ENCODE data around the gene ZBTB24. TPM values are rescaled to one million over a fixed set of nuclear protein-coding genes. Genes with fewer than 3 reads are reported as not detected.

The ZBTB24 gene
- total RNA-seq, 1 experiment from 2014 or later: 27.3 TPM

DNA sequence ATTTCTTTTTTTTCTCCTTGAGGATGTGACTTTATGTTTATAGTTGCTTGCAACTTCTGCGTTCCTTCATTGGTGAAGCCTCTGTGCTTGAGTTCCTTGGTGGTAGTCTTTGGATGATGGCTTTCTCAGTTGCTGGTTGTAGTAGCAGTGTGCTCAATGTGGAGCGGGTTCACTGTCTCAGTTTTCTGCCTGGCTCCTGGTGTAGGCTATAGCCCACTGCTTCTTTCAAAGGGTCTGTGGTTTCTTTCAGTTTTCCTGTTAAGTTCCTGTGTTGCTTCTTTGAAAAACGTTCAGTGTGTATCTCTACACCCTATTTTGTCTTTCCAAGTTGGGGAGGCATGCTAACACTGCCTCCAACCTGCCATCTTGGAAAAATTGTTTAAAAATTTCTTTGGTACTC lies 33.9 kb upstream of the ZBTB24 start:
- H3K4me1 Mint-ChIP-seq: peaks cover 30 to 40% of the 10 kb centered on the region in 2 experiments

More for the DNA sequence above, 33.9 kb upstream of the ZBTB24 start:
- H2BK120ac ChIP-seq (ENCODE audit: low read depth, low read length, poor library complexity, severe bottlenecking): no peak overlapping the region
- no peak overlapping the region for H2BK5ac ChIP-seq (ENCODE audit: insufficient read length, low read length)
- no peaks in the 10 kb centered on the region for H3K9me3 ChIP-seq (ENCODE audit: control insufficient read depth, low read depth, low read length)
- no peak overlapping the region for H3K23ac ChIP-seq (ENCODE audit: insufficient read length, low read depth, low read length)
- no peak overlapping the region for H2BK15ac ChIP-seq (ENCODE audit: low read depth, low read length)
- Mint-ChIP-seq H3K27me3 (ENCODE audit: low read depth) (no peaks in the 10 kb centered on the region), H3K9me3 (peaks cover 4 to 11% of the 10 kb centered on the region in 2 experiments), H3K27ac (no peak overlapping the region; a peak in 1 of 7 replicates), H3K4me3 (no peak overlapping the region), H3K36me3 (ENCODE audit: insufficient read depth in 1 of 3, low read depth in 3 of 3) (peaks cover 0 to 19% (median 6%) of the 10 kb centered on the region in 3 experiments; a peak in 3 of 7 replicates)
- H3K56ac ChIP-seq (ENCODE audit: insufficient read length, low read depth, low read length): no peak overlapping the region
- H3K14ac ChIP-seq (ENCODE audit: insufficient read depth, low read length): no peak overlapping the region
- H3K4me1 ChIP-seq (ENCODE audit: insufficient read depth, low read length): no peaks in the 10 kb centered on the region
- H2BK20ac ChIP-seq (ENCODE audit: low read depth, low read length, poor library complexity, severe bottlenecking): no peak overlapping the region
- no peaks in the 10 kb centered on the region for H3K79me2 ChIP-seq (ENCODE audit: insufficient read depth, low read length)
- no peak overlapping the region for H4K91ac ChIP-seq (ENCODE audit: insufficient read length, low read depth, low read length)
- H3K9ac ChIP-seq (ENCODE audit: extremely low read depth, insufficient read length, low read length): no peak overlapping the region
- no peaks in the 10 kb centered on the region for H3K79me1 ChIP-seq (ENCODE audit: insufficient read depth, low read depth, low read length, poor library complexity, severe bottlenecking)
- H2AFZ ChIP-seq (ENCODE audit: low read length): no peak overlapping the region
- H3K27ac ChIP-seq (ENCODE audit: insufficient read length, low read depth, low read length): no peak overlapping the region
- no peak overlapping the region for H3K4ac ChIP-seq (ENCODE audit: low read depth, low read length)
- no peak for DNase-seq
- H3T11ph ChIP-seq (ENCODE audit: low read length): no peak overlapping the region
- H4K20me1 ChIP-seq (ENCODE audit: control insufficient read depth, insufficient read depth, insufficient read length): no peaks in the 10 kb centered on the region
- H4K5ac ChIP-seq (ENCODE audit: insufficient read length, low read depth, low read length): no peak overlapping the region
- no peak overlapping the region for H3K4me2 ChIP-seq (ENCODE audit: insufficient read depth, insufficient read length, low read length)
- no peak overlapping the region for H2AK5ac ChIP-seq (ENCODE audit: insufficient read length, low read length)
- no CpG with 5 or more reads among the region's 3 CpGs for WGBS (ENCODE audit: extremely low coverage, insufficient read length, low lambda C conversion rate)
- no peak overlapping the region for H2BK12ac ChIP-seq (ENCODE audit: insufficient read length, low read depth, low read length)
- TF ChIP-seq, protein P1, sequence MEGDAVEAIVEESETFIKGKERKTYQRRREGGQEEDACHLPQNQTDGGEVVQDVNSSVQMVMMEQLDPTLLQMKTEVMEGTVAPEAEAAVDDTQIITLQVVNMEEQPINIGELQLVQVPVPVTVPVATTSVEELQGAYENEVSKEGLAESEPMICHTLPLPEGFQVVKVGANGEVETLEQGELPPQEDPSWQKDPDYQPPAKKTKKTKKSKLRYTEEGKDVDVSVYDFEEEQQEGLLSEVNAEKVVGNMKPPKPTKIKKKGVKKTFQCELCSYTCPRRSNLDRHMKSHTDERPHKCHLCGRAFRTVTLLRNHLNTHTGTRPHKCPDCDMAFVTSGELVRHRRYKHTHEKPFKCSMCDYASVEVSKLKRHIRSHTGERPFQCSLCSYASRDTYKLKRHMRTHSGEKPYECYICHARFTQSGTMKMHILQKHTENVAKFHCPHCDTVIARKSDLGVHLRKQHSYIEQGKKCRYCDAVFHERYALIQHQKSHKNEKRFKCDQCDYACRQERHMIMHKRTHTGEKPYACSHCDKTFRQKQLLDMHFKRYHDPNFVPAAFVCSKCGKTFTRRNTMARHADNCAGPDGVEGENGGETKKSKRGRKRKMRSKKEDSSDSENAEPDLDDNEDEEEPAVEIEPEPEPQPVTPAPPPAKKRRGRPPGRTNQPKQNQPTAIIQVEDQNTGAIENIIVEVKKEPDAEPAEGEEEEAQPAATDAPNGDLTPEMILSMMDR (conservative IDR thresholded peaks at IDR 0.05): no peak
- H3K27me3 ChIP-seq (ENCODE audit: insufficient read depth, low read length): no peaks in the 10 kb centered on the region
- H3K18ac ChIP-seq (ENCODE audit: insufficient read length, low read depth, low read length): no peak overlapping the region
- no peaks in the 10 kb centered on the region for H3K23me2 ChIP-seq (ENCODE audit: insufficient read length, low read depth, low read length, poor library complexity, severe bottlenecking)
- no peak overlapping the region for H4K8ac ChIP-seq (replicated peaks; ENCODE audit: insufficient read length, low read depth, low read length)

Measured in H9 (cell line).